Stimulated activated CD4-positive, alpha-beta T cell treated with anti-CD3 and anti-CD28 coated beads, Interleukin-4, amount 100 ng/mL, for 4 hours (primary cell): Measurements from ENCODE around the gene CHTOP.

Experiments
- DNase-seq, 2 experiments: peaks; one replicate each; pipeline ENCODE4 v3.0.0-alpha.2; 2020

CHTOP gene

GRCh38 chr1:153693466-153693865 is 59.6 kb downstream of the CHTOP start:
- no peak for DNase-seq
